CD4-positive, alpha-beta T cell treated with Interleukin-2 at 100 ng/mL for 4 hours (primary cell): ENCODE results near the gene TCF7L1.
"Not testable (repeated sequence)": the region's sequence is repeated elsewhere in the genome, so short reads cannot be mapped to it uniquely, and the experiment has no call there.

Experiments
- DNase-seq: peaks from one replicate; pipeline ENCODE4 v3.0.0-alpha.2; 2020; ENCODE audit warnings: low spot score

The TCF7L1 gene

GRCh38 chr2:85326406-85327159 lies 193.4 kb downstream of the TCF7L1 start:
- peak; percentile 57 for DNase-seq

DNA sequence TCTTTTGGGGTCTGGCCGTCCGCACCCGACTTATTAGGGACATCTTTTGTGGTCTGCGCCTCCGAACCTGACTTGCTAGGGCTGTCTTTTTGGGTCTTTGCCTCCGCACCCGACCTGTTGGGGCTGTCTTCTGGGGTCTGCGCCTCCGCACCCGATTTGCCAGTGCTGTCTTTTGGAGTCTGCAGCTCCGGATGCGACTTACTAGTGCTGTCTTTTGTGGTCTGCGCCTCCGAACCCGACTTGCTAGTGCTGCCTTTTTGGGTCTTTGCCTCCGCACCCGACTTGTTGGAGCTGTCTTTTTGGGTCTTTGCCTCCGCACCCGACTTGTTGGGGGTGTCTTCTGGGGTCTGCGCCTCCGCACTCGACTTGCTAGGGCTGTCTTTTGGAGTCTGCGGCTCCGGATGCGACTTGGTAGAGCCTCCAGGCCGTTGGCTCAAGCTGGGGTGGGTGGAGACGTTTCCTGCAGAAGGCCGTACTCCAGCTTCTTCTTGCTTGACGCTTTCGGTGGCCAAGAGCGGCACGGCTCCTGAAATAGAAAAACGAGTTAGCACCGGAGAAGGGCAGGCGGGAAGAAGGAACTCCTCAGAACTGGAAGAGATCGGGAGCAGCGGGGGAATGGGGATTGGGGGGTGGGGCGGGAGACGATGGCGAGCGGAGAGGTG lies 194.1 kb downstream of the TCF7L1 start:
- peak; percentile 45 for DNase-seq

- peak; percentile 93 for DNase-seq
Measured at GRCh38 chr2:85327822-85328617, 194.8 kb downstream of the TCF7L1 start, which contains the start of gene TGOLN2. TGOLN2 (minus strand) TSS chr2:85327989; CDS start chr2:85327962, 27 bp downstream.

DNA sequence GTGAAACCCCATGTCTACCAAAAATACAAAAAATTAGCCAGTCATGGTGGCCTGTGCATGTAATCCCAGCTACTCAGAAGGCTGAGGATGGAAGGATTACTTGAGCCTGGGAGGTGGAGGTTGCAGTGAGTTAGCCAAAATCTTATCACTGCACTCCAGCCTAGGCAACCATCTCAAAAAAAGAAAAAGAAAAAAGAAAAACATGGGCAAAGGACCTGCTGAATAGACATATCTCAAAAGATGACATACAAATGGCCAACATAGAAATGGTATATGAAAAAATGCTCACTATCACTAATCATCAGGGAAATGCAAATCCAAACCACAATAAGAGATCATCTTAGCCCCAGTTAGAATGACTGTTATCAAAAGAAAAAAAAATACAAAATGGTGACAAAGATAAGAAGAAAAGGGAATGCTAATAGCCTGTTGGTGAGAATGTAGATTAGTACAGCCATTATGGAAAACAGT lies 196.0 kb downstream of the TCF7L1 start:
- no peak for DNase-seq

DNA sequence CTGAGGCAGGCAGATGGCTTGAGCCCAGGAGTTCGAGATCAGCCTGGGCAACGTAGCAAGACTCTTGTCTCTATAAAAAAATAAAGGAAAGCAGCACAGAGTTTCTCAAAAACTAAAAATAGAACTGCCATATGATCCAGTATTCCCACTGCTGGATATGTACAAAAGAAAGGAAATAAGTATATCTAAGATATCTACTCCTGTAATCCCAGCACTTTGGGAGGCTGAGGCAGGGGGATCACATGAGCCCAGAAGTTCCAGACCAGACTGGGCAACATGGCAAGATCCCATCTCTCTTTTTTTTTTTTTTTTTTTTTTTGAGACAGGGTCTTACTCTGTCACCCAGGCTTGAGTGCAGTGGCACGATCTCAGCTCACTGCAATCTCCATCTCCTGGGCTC lies 196.5 kb downstream of the TCF7L1 start:
- not testable (repeated sequence) for DNase-seq

DNA sequence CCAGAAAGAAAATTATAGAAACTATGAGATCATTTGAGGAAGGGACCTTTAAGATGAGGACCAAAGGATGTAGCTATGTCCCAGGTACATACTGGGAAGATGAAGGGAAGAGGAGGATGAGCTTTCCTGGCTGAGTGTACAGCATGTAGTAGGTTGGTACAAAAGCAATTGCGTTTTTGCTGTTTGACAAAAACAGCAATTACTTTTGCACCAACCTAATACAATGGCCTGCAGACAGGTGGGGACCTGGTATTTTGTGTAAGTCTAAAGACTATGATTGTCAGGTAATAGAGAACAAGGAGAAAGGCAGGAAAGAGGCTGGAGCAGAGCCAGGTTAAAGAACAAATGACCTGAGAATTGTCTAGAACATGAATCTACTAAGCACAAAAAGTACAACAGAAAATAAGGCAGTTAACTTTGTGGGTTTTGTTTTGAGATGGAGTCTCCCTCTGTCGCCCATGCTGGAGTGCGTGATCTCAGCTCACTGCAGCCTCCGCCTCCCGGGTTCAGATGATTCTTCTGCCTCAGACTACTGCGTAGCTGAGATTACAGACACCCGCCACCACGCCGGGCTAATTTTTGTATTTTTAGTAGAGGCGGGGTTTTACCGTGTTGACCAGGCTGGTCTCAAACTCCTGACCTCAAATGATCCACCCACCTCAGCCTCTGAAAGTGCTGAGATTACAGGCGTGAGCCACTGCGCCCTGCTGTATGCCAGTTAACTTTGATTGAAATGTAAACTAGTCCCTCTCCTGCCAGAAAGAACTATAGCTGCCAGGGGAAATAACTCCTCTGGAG lies 197.8 kb downstream of the TCF7L1 start:
- no peak for DNase-seq

- not testable (repeated sequence) for DNase-seq
Measured at GRCh38 chr2:85333877-85334276, 200.7 kb downstream of the TCF7L1 start.

DNA sequence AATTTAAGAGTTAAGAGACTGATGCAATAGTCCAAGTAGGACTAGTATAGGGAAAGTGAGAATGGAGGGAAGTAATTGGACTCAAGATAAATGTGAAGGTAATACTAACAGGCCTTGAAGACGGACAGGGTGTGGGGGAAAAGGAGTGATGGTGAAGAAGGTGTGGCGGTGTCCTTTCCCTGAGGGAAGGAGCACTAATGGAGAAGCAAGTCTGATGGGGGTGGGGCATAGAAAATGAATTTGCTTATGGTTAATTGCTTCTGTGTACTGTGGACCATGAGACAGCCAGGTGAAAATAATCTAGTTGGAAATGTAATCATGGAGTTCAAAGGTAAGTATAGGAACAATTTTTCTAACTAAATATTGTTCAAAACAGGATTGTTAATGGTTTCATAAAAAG lies 201.7 kb downstream of the TCF7L1 start:
- no peak for DNase-seq

DNA sequence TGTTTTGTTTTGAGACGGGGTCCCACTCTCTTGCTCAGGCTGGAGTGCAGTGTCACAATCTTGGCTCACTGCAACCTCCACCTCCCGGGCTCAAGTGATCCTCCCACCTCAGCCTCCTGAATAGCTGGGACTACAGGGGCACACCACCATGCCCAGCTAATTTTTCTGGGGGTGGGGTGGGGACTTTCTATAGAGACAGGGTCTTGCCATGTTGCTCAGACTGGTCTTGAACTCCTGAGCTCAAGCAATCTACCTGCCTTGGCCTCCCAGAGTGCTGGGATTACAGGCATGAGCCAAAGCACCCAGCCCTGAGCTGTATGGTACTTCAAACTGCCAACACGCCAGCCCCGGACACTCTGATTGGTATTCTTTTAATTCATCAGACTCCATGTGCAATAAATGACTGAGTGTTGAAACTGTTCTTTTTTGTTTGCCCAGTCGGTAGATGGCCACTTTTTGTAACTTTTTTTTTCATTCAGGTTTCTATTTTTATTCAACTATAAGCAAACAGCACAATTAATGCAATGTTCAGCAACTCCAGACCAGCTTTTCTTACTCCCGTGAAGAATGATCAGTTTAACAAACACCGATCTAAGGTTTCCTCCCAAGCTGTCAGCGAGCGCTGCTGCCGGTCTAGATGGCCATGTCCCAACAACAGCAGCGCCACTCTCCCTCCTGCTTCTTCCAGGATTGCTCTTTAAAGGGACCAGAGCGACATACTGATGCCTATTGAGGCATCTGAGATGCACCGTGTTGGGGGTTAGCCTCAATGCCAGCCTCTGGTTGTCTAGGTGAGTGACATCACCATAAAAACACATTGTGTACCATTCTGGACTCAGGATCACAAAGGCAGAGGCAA lies 207.1 kb downstream of the TCF7L1 start:
- DNase-seq = no peak

DNA sequence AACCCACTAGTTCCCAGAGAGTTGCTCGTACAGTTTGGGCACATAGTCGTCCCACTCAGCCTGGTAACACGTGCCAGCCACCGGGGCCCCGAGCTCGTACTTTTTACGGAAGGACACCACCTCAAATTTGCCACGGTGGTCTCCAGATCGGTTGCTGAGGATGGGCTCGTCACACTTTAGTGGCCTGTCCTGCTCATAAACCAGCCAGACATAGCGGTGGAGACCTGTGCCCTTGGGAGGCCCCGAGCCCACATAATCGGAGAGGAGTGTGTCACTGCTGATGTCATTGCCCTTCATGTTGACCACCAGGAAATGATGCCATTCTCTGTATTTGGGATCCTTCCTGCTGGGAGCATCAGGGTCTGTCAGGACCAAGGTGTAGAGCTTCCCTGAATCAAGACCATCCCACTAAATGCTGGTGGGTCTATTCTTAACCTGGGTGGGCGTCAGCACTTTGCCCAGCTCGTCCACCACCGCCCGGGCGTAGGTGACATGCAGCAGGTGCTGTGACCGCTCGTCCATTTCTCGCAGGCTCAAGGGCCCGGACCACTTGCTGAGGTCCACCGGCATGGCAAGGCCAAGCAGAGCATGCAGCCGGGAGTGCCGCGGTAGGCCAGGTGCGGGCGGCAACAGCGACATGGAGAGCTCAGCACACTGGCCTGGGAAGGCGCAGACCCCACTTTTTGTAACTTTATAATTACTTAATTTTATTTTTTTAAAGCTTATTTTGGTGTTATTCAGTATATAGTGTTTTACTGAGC lies 208.3 kb downstream of the TCF7L1 start:
- no peak for DNase-seq

GRCh38 chr2:85342156-85342555 lies 209.0 kb downstream of the TCF7L1 start:
- DNase-seq = no peak

DNA sequence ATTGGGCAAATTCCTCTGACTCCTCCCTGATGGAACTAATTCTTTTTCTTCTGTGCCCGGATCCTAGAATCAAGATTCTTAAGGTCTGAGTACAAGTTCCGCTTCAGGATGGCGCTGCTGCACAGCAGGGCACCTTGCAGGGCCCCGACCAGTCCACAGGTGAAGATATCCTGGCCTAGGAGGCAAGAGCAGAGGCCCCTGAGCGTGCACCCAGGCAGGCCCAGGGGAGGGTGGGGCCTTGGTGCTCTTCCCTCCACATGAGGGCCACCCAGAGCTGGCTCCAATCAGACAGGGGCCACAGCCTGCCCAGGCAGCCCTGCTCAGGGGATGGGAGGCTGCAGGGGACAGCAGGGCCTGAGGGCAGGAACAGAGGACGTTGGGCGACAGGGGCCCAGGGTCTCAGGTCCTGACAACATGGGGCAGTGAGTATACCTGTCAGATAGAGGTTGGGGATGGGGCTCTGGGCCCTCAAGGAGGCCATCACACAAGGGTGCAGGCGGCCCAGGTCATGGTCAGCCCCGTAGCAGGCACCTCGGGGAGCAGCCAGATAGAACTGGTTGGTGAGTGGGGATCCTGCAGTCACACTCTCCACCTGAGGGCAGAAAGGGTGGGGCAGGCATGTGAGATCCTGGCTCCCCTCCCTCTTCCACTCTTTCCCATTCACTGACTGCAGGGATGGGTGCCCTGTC lies 210.2 kb downstream of the TCF7L1 start:
- DNase-seq = not testable (repeated sequence)

DNA sequence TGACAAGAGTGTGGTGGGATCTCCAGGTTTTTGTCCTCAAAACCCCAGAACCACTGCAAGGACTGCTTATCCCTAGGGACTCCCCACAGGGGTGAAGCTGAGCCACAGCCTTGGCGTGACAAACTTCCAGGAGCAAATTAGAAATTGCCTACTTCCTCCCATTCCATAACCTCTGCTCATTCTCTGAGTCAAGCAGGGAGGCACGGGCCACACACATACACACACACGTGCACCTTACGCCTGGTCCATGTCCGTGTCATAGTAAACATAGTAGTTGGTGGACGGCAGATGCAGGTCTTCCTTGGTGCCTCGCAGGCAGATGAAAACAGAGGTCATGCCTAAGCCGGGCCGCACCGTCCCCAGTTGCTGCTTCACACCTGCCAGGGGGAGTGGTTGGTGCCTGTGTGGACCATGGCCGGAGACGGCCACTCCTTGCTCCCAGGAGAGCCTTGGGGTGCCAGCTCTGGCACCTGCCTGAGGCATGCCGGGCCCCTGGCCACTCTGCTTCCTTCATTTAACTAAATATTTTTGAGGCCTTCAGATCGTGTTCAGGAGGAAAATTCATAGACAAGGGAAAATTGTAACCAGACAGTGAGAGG lies 211.3 kb downstream of the TCF7L1 start:
- no peak for DNase-seq

- DNase-seq = no peak
Measured at GRCh38 chr2:85347599-85347998, 214.4 kb downstream of the TCF7L1 start.

- DNase-seq = peak; percentile 6
Measured at GRCh38 chr2:85353876-85354285, 220.7 kb downstream of the TCF7L1 start.

DNA sequence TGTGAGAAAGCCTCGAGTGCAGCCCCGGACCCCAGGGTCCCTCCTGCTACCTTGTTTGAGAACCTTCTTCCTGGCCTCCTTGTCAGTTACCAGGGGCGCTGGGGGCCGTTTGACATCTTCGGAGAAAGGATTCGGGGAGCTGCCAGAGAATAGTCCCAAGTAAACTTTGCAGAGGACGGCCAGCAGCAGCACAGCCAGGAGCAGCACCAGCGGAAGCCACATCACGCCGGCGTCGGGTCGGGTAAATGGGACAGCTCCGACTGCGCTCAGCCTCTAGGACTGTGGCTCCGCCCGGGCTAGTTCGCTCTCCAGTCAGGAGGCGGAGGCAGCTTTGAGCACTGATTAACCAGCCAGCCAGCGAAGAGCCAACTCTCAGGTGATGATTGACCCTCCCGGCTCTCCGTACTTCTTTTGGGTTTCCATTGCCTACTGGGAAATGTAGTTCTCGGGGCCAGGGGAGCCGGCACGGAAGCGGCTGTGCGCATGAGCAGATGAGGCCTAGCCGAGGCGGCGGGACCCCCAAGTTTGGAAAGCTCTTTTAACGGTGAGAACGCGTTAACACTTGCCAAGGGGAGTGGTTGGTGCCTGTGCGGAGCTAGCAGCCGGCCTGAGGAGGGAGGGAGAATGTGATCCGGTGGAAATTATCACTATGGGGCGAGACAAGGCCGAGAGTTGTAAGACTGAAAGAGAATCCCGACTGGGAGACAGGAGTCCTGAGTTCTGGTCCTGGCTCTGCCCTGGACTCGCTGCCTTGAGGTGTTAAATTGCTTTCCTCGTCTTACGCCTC lies 221.3 kb downstream of the TCF7L1 start, which contains the start of the genes ELMOD3 and RETSAT:
TSS of gene ELMOD3 (plus strand) at position 484 of the 787 bp plus-strand sequence. CDS start 2,430 bp downstream, outside the sequence.
TSS of gene RETSAT (minus strand) at position 243 of the 787 bp plus-strand sequence. CDS start at position 222, 21 bp downstream.
- DNase-seq = peak; percentile 99

- DNase-seq = no peak
Measured at GRCh38 chr2:85355073-85355410, 221.8 kb downstream of the TCF7L1 start.

DNA sequence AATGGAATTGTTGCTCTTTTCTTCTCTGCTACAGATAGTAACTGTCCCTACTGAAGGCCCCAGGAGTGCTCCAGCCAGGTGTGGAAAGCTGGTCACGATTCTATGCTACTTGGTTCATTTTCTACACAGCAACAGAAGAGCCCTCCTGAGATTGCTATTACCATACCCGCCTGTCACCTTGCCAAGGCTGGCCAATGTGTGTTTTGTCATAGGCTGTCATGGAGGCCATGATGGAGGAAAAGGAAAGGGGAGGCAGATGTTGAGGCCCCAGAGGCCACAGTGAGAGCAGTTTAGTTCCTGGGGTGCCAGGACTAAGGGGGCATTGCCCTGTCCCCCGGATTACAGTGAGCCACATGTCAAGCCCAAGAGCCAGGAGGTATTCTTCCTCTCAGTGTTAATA lies 222.3 kb downstream of the TCF7L1 start:
- no peak for DNase-seq
